HepG2 (cell line): ENCODE measurements around the gene IL2RA. TPM values are rescaled to one million over a fixed set of nuclear protein-coding genes. Genes with fewer than 3 reads are reported as not detected.

Experiments used
- HMG20B ChIP-seq: conservative IDR thresholded peaks from 2 replicates; pipeline ENCODE4 v1.6.1; 2016; ENCODE audit warnings: missing genetic modification reagents, missing compliant biosample characterization
- IKZF1 ChIP-seq: fragments of 450-650 bp; IDR thresholded peaks from 2 replicates; pipeline ENCODE4 v1.7.1; 2016
- ISX ChIP-seq: sonication (generic); formaldehyde crosslinking; conservative IDR thresholded peaks from 2 replicates; pipeline ENCODE4 v1.5.0; 2020; ENCODE audit warnings: missing genetic modification reagents
- KMT2A ChIP-seq: sonication (generic); formaldehyde crosslinking; IDR thresholded peaks from 2 replicates; pipeline ENCODE4 v1.4.0; 2020; ENCODE audit warnings: missing genetic modification reagents
- MTA1 ChIP-seq: sonication (generic); formaldehyde crosslinking; IDR thresholded peaks from 2 replicates; pipeline ENCODE4 v1.4.0; 2020; ENCODE audit warnings: missing genetic modification reagents, mild to moderate bottlenecking, borderline replicate concordance
- NFE2 ChIP-seq: sonication (generic); formaldehyde crosslinking; IDR thresholded peaks from 2 replicates; pipeline ENCODE4 v1.4.0; 2020; ENCODE audit warnings: missing genetic modification reagents
- NFYB ChIP-seq: sonication (generic); formaldehyde crosslinking; IDR thresholded peaks from 2 replicates; pipeline ENCODE4 v1.4.0; 2020; ENCODE audit warnings: missing genetic modification reagents
- ZBTB20 ChIP-seq: sonication (generic); formaldehyde crosslinking; IDR thresholded peaks from 2 replicates; pipeline ENCODE4 v1.8.1; 2023; ENCODE audit warnings: missing genetic modification reagents, low read depth, mild to moderate bottlenecking, borderline replicate concordance
- ZBTB7A ChIP-seq: sonication (generic); formaldehyde crosslinking; IDR thresholded peaks from 2 replicates; pipeline ENCODE4 v1.8.0; 2022; ENCODE audit warnings: mild to moderate bottlenecking, missing genetic modification reagents
- ZFX ChIP-seq: sonication (generic); formaldehyde crosslinking; IDR thresholded peaks from 2 replicates; pipeline ENCODE4 v1.4.0; 2020; ENCODE audit warnings: mild to moderate bottlenecking, low read depth, missing genetic modification reagents, moderate library complexity
- ZNF766 ChIP-seq: sonication (generic); formaldehyde crosslinking; IDR thresholded peaks from 2 replicates; pipeline ENCODE4 v1.5.0; 2020; ENCODE audit warnings: missing genetic modification reagents, borderline replicate concordance
- ZNF83 ChIP-seq: sonication (generic); formaldehyde crosslinking; IDR thresholded peaks from 2 replicates; pipeline ENCODE4 v1.4.0; 2020; ENCODE audit warnings: missing genetic modification reagents, mild to moderate bottlenecking, borderline replicate concordance
- ZNF891 ChIP-seq: sonication (generic); formaldehyde crosslinking; IDR thresholded peaks from 2 replicates; pipeline ENCODE4 v1.5.0; 2020; ENCODE audit warnings: mild to moderate bottlenecking, missing genetic modification reagents
- polyA plus RNA-seq, 8 experiments: library from polyadenylated mRNA; depleted of rRNA in 3 of 8; stranded (reverse) in 7 of 8; unstranded in 1 of 8; fragments of >200 nt; fragmentation: Illumina TruSeq in 4 of 8; extraction: Trizol in 4 of 8; gene quantifications; 2 replicates each; pipeline versions ENCODE4 v1.2.1 to v1.2.3, GENCODE V29; 2011 to 2016; ENCODE audit warnings: low read depth in 4 of 8, missing spikeins in 1 of 8, mixed read lengths in 1 of 8; ENCODE audit not compliant: insufficient read depth in 1 of 8
- total RNA-seq, 5 experiments: library from RNA; depleted of rRNA; stranded (reverse); fragments of >200 nt; fragmentation: Illumina TruSeq; extraction: Trizol; gene quantifications; 2 replicates each; pipeline ENCODE4 v1.2.3, GENCODE V29; 2016; ENCODE audit warnings: low read depth in 1 of 5
- TF ChIP-seq, protein P1 (sequence below): IDR thresholded peaks from 2 replicates; pipeline ENCODE4 v1.6.1; 2012; ENCODE audit warnings: low read length, improper control_type of control experiment
- TF ChIP-seq, protein P2 (sequence below): sonication (generic); formaldehyde crosslinking; conservative IDR thresholded peaks from 2 replicates; pipeline ENCODE4 v1.4.0; 2020; ENCODE audit warnings: mild to moderate bottlenecking, missing genetic modification reagents, moderate library complexity
- TF ChIP-seq, protein P3 (sequence below): sonication (generic); formaldehyde crosslinking; IDR thresholded peaks from 2 replicates; pipeline ENCODE4 v1.4.0; 2020; ENCODE audit warnings: missing genetic modification reagents
- TF ChIP-seq, protein P4 (sequence below): sonication (generic); formaldehyde crosslinking; IDR thresholded peaks from 2 replicates; pipeline ENCODE4 v1.4.0; 2020; ENCODE audit warnings: missing genetic modification reagents

The IL2RA gene
- total and polyA plus RNA-seq, 2 of the 13 experiments (the other 11 are each of a cell fraction or from before 2014, with no cell fraction given) = not detected

DNA sequence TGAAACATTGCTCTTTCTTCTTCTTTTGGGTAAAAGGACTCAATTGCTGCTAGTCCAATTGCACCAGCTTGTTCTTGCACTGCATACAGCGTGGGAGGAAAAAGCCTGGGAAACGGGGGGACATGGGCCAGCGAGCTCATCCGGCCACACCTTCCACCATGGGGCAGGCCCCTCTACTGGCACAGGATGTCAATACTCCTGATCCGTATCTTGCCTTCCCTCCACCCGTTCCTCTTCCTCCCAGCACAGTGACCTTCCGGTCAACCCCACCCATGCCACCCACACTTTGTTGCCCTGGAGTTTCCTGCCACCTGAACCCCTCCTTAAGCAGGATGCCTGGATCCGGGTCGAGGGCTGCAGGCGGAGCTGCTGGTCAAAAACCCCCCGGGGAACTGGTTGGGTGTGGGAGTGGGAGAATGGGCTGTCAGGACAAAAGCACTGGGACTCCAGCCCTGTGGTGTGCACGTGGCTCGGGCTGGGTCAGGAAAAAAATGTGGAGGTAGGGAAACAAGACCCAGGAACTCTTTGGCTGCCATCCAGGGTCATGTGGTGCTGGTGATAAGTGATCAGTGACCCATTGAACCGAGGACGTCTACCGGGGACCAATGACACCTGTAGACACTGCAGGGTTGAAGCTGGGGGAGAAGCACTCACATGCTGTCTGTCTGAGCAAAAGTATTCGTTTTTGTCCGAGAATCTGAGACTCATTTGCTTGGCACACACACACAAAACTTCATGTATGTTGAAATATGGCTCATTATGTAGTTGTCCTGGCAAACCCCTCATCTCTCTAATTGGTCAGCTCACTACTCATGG lies 8.1 kb downstream of the IL2RA start (continued):
- TF ChIP-seq ZFX (CRISPR knock-in tag) (no peak), NFYB (CRISPR knock-in tag) (peak; percentile 22; the same call in 1 of the 2 replicates), NFE2 (CRISPR knock-in tag) (no peak), ZNF83 (CRISPR knock-in tag) (no peak), ZBTB7A (CRISPR knock-in tag) (no peak), ISX (CRISPR knock-in tag) (no peak), HMG20B (no peak), ZNF891 (no peak), IKZF1 (no peak), MTA1 (CRISPR knock-in tag) (no peak), ZBTB20 (CRISPR knock-in tag) (no peak), ZNF766 (CRISPR knock-in tag) (no peak), KMT2A (CRISPR knock-in tag) (no peak)
- TF ChIP-seq, protein P1, sequence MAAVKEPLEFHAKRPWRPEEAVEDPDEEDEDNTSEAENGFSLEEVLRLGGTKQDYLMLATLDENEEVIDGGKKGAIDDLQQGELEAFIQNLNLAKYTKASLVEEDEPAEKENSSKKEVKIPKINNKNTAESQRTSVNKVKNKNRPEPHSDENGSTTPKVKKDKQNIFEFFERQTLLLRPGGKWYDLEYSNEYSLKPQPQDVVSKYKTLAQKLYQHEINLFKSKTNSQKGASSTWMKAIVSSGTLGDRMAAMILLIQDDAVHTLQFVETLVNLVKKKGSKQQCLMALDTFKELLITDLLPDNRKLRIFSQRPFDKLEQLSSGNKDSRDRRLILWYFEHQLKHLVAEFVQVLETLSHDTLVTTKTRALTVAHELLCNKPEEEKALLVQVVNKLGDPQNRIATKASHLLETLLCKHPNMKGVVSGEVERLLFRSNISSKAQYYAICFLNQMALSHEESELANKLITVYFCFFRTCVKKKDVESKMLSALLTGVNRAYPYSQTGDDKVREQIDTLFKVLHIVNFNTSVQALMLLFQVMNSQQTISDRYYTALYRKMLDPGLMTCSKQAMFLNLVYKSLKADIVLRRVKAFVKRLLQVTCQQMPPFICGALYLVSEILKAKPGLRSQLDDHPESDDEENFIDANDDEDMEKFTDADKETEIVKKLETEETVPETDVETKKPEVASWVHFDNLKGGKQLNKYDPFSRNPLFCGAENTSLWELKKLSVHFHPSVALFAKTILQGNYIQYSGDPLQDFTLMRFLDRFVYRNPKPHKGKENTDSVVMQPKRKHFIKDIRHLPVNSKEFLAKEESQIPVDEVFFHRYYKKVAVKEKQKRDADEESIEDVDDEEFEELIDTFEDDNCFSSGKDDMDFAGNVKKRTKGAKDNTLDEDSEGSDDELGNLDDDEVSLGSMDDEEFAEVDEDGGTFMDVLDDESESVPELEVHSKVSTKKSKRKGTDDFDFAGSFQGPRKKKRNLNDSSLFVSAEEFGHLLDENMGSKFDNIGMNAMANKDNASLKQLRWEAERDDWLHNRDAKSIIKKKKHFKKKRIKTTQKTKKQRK = no peak
- TF ChIP-seq, protein P2, sequence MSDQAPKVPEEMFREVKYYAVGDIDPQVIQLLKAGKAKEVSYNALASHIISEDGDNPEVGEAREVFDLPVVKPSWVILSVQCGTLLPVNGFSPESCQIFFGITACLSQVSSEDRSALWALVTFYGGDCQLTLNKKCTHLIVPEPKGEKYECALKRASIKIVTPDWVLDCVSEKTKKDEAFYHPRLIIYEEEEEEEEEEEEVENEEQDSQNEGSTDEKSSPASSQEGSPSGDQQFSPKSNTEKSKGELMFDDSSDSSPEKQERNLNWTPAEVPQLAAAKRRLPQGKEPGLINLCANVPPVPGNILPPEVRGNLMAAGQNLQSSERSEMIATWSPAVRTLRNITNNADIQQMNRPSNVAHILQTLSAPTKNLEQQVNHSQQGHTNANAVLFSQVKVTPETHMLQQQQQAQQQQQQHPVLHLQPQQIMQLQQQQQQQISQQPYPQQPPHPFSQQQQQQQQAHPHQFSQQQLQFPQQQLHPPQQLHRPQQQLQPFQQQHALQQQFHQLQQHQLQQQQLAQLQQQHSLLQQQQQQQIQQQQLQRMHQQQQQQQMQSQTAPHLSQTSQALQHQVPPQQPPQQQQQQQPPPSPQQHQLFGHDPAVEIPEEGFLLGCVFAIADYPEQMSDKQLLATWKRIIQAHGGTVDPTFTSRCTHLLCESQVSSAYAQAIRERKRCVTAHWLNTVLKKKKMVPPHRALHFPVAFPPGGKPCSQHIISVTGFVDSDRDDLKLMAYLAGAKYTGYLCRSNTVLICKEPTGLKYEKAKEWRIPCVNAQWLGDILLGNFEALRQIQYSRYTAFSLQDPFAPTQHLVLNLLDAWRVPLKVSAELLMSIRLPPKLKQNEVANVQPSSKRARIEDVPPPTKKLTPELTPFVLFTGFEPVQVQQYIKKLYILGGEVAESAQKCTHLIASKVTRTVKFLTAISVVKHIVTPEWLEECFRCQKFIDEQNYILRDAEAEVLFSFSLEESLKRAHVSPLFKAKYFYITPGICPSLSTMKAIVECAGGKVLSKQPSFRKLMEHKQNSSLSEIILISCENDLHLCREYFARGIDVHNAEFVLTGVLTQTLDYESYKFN = peak; percentile 38; the same call in 1 of the 2 replicates
- TF ChIP-seq, protein P3, sequence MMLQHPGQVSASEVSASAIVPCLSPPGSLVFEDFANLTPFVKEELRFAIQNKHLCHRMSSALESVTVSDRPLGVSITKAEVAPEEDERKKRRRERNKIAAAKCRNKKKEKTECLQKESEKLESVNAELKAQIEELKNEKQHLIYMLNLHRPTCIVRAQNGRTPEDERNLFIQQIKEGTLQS (CRISPR knock-in tag) = no peak
- TF ChIP-seq, protein P4, sequence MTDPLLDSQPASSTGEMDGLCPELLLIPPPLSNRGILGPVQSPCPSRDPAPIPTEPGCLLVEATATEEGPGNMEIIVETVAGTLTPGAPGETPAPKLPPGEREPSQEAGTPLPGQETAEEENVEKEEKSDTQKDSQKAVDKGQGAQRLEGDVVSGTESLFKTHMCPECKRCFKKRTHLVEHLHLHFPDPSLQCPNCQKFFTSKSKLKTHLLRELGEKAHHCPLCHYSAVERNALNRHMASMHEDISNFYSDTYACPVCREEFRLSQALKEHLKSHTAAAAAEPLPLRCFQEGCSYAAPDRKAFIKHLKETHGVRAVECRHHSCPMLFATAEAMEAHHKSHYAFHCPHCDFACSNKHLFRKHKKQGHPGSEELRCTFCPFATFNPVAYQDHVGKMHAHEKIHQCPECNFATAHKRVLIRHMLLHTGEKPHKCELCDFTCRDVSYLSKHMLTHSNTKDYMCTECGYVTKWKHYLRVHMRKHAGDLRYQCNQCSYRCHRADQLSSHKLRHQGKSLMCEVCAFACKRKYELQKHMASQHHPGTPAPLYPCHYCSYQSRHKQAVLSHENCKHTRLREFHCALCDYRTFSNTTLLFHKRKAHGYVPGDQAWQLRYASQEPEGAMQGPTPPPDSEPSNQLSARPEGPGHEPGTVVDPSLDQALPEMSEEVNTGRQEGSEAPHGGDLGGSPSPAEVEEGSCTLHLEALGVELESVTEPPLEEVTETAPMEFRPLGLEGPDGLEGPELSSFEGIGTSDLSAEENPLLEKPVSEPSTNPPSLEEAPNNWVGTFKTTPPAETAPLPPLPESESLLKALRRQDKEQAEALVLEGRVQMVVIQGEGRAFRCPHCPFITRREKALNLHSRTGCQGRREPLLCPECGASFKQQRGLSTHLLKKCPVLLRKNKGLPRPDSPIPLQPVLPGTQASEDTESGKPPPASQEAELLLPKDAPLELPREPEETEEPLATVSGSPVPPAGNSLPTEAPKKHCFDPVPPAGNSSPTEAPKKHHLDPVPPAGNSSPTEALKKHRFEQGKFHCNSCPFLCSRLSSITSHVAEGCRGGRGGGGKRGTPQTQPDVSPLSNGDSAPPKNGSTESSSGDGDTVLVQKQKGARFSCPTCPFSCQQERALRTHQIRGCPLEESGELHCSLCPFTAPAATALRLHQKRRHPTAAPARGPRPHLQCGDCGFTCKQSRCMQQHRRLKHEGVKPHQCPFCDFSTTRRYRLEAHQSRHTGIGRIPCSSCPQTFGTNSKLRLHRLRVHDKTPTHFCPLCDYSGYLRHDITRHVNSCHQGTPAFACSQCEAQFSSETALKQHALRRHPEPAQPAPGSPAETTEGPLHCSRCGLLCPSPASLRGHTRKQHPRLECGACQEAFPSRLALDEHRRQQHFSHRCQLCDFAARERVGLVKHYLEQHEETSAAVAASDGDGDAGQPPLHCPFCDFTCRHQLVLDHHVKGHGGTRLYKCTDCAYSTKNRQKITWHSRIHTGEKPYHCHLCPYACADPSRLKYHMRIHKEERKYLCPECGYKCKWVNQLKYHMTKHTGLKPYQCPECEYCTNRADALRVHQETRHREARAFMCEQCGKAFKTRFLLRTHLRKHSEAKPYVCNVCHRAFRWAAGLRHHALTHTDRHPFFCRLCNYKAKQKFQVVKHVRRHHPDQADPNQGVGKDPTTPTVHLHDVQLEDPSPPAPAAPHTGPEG (CRISPR knock-in tag) = no peak
